ENCODE measurements around the gene BBS2.

DNA sequence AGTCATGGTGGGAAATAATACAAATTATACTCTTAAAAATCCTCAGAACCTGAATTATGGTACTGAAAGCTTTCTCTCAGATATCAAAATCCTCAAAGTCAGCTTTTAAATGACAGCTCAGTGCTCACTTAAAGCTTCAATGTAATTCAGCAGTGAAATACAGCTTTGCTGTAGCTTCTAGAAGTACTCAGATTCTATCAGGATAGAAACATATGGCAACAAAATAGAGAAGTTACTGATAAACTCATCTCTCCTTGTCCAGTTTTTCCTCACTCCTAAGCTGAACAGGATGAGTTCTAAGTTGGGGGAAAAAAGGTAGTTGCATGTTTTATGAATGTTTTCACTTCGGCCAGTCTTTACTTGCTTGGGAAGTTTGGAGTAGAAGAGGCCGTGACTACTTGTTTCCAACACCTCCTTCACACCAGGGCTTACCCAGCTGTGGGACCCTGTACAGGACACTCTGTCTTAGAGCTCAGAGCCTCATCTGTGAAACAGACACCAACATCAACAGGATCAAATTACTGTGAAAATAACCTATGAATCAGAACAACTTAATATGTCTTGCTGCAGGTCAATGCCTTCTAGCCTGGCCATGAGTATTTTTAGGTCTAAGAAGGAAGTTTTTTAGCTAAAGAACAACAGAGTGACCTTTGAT, 38.2 kb downstream of the BBS2 start:
- TF ChIP-seq POLR2A (IDR thresholded peaks at IDR 0.05; ENCODE audit: low read depth, low read length) (no peak), POLR2AphosphoS5 (IDR thresholded peaks at IDR 0.05; ENCODE audit: low read depth, low read length) (no peak)
